ENCODE measurements around the gene TMEM167B.
"Not testable (repeated sequence)": the region's sequence is repeated elsewhere in the genome, so short reads cannot be mapped to it uniquely, and the experiment has no call there.

Gene TMEM167B

GRCh38 chr1:109120356-109120755 is 29.8 kb downstream of the TMEM167B start:
- Mint-ChIP-seq H3K4me3 (no peak overlapping the region), H3K4me1 (peaks cover 8% of the 10 kb centered on the region), H3K36me3 (peaks cover 7% of the 10 kb centered on the region), H3K9me3 (no peaks in the 10 kb centered on the region), H3K27ac (no peak overlapping the region)
- DNase-seq (ENCODE audit: low spot score in 2 of 2) = no peak
- no peak for ATAC-seq

GRCh38 chr1:109131059-109131458 is 40.5 kb downstream of the TMEM167B start:
- Mint-ChIP-seq H3K4me1 (no peaks in the 10 kb centered on the region), H3K4me3 (no peak overlapping the region), H3K9me3 (no peaks in the 10 kb centered on the region), H3K36me3 (no peaks in the 10 kb centered on the region), H3K27ac (no peak overlapping the region)
- peak; percentile 63 for ATAC-seq
- no peak for DNase-seq (ENCODE audit: low spot score in 2 of 2)

- ATAC-seq (no peak), DNase-seq (ENCODE audit: low spot score in 2 of 2) (no peak)
- no peaks in the 10 kb centered on the region for H3K36me3 Mint-ChIP-seq
- H3K27ac Mint-ChIP-seq = no peak overlapping the region
- no peaks in the 10 kb centered on the region for H3K4me1 Mint-ChIP-seq
- H3K4me3 Mint-ChIP-seq = no peak overlapping the region
- H3K9me3 Mint-ChIP-seq = no peaks in the 10 kb centered on the region
Measured at GRCh38 chr1:109131800-109132199, 41.2 kb downstream of the TMEM167B start.

GRCh38 chr1:109133002-109133706 is 42.6 kb downstream of the TMEM167B start:
- Mint-ChIP-seq H3K4me3 (no peak overlapping the region), H3K36me3 (no peaks in the 10 kb centered on the region), H3K27ac (no peak overlapping the region), H3K9me3 (no peaks in the 10 kb centered on the region), H3K4me1 (no peaks in the 10 kb centered on the region)
- no peak for ATAC-seq
- no peak for DNase-seq (ENCODE audit: low spot score in 2 of 2)

GRCh38 chr1:109133815-109134214 is 43.3 kb downstream of the TMEM167B start:
- no peak overlapping the region for H3K4me3 Mint-ChIP-seq
- no peaks in the 10 kb centered on the region for H3K9me3 Mint-ChIP-seq
- no peaks in the 10 kb centered on the region for H3K4me1 Mint-ChIP-seq
- ATAC-seq (no peak), DNase-seq (ENCODE audit: low spot score in 2 of 2) (no peak)
- H3K36me3 Mint-ChIP-seq = no peaks in the 10 kb centered on the region
- no peak overlapping the region for H3K27ac Mint-ChIP-seq

DNA sequence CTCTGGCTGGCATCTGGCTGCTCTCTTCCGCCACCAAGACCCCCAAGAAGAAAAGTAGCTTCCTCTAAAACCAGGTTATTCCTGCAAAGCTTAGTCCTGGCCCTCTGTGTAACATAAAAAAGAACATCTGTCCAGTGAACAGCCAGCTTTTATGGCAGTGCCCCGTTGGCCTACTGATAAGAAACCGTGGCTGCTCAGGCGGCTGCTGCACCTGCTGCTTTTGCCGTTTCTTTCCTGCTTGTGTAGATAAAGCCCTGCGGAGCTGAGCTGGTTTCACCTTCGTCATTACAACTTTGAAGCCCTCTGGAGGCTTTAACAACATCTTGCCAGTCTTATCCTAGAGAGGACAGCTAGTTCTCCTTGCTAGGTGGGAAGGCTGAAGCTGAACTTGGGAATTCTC is 43.9 kb downstream of the TMEM167B start:
- no peaks in the 10 kb centered on the region for H3K9me3 Mint-ChIP-seq
- no peak overlapping the region for H3K4me3 Mint-ChIP-seq
- DNase-seq (ENCODE audit: low spot score in 2 of 2) = no peak
- no peaks in the 10 kb centered on the region for H3K4me1 Mint-ChIP-seq
- no peaks in the 10 kb centered on the region for H3K36me3 Mint-ChIP-seq
- H3K27ac Mint-ChIP-seq = no peak overlapping the region
- ATAC-seq = no peak

DNA sequence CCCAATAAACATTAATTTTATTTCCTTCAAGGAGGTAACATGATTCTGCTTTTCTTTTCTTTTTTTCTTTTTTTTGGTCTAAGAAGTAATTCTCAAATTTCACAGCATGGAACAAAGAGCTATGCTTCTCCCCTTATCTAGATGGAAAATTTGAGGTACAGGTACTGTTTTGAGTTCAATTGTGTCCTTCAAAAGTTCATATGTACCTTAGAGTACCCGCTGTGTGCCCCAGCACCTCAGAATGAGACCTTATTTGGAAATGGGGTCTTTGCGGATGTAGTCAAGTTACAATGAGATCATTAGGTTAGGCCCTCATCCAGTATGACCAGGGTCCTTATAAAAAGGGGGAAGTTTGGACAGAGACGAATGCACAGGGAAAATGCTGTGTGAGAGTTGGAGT is 45.4 kb downstream of the TMEM167B start:
- Mint-ChIP-seq H3K27ac (no peak overlapping the region), H3K36me3 (no peaks in the 10 kb centered on the region), H3K9me3 (no peaks in the 10 kb centered on the region), H3K4me3 (no peak overlapping the region), H3K4me1 (no peaks in the 10 kb centered on the region)
- DNase-seq (ENCODE audit: low spot score in 2 of 2) (no peak), ATAC-seq (no peak)

- Mint-ChIP-seq H3K4me3 (no peak overlapping the region), H3K27ac (no peak overlapping the region), H3K4me1 (no peaks in the 10 kb centered on the region), H3K9me3 (no peaks in the 10 kb centered on the region), H3K36me3 (no peaks in the 10 kb centered on the region)
- ATAC-seq (no peak), DNase-seq (ENCODE audit: low spot score in 2 of 2) (no peak)
Measured at GRCh38 chr1:109136766-109137165, 46.2 kb downstream of the TMEM167B start.

DNA sequence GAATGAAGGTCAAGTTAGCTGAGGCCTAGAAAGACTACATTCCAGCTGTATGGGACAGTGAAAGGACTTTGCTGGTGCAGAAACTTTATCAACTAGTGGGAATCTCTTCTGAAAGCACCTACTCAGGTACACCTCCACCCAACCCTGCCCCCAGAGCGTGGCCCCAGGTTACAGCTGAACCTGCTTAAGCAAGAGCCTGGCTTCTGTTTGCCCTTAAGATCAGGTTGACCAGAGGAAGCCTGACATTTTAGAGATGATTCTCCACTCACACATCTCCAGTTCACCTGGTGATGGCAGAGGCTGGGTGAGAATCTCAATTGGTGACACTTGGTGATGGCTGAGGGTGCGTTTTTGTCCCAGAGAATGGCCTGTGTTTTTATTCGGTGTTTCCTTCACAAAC is 47.4 kb downstream of the TMEM167B start:
- no peak overlapping the region for H3K4me3 Mint-ChIP-seq
- no peaks in the 10 kb centered on the region for H3K4me1 Mint-ChIP-seq
- H3K27ac Mint-ChIP-seq = no peak overlapping the region
- no peaks in the 10 kb centered on the region for H3K36me3 Mint-ChIP-seq
- ATAC-seq = no peak
- no peaks in the 10 kb centered on the region for H3K9me3 Mint-ChIP-seq
- DNase-seq (ENCODE audit: low spot score in 2 of 2) = no peak

DNA sequence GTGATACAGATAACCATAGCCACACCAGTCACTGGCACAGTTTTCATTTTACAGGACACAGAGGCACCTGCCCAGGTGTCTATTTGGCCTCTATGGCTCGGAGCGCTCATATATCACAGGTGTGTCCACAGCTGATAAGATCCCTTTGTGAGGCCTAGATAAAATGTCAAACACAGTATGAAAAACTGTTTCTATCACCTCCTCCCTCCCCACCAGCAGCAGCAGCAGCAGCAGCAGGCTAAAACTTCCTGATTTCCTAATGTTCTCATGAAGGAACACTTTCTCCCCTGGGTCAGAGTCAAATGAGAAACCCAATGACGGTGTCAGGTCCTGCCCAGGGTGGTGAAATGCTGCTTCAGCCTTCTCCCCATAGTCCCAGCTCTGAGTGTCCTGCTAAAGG is 47.8 kb downstream of the TMEM167B start:
- Mint-ChIP-seq H3K4me1 (no peaks in the 10 kb centered on the region), H3K36me3 (no peaks in the 10 kb centered on the region), H3K4me3 (no peak overlapping the region), H3K9me3 (no peaks in the 10 kb centered on the region), H3K27ac (no peak overlapping the region)
- ATAC-seq (no peak), DNase-seq (ENCODE audit: low spot score in 2 of 2) (no peak)

- ATAC-seq = no peak
- no peak for DNase-seq (ENCODE audit: low spot score in 2 of 2)
- Mint-ChIP-seq H3K4me3 (no peak overlapping the region), H3K4me1 (no peaks in the 10 kb centered on the region), H3K9me3 (no peaks in the 10 kb centered on the region), H3K27ac (no peak overlapping the region), H3K36me3 (no peaks in the 10 kb centered on the region)
Measured at GRCh38 chr1:109140392-109140791, 49.8 kb downstream of the TMEM167B start.

- DNase-seq (ENCODE audit: low spot score in 2 of 2) (no peak), ATAC-seq (no peak)
- Mint-ChIP-seq H3K4me1 (no peaks in the 10 kb centered on the region), H3K9me3 (no peaks in the 10 kb centered on the region), H3K27ac (no peak overlapping the region), H3K4me3 (no peak overlapping the region), H3K36me3 (no peaks in the 10 kb centered on the region)
Measured at GRCh38 chr1:109142260-109142659, 51.7 kb downstream of the TMEM167B start.

- not testable (repeated sequence) for H3K4me3 Mint-ChIP-seq; H3K9me3 Mint-ChIP-seq; H3K36me3 Mint-ChIP-seq; H3K27ac Mint-ChIP-seq; H3K4me1 Mint-ChIP-seq; DNase-seq (ENCODE audit: low spot score in 2 of 2); ATAC-seq
Measured at GRCh38 chr1:109142725-109143124, 52.2 kb downstream of the TMEM167B start.

Data from stimulated activated effector memory CD8-positive, alpha-beta T cell treated with anti-CD3 and anti-CD28 coated beads, Interleukin-12 subunit alpha, Interleukin-12 subunit beta, amount 100 ng/mL, for 72 hours (primary cell).